Measurements from ENCODE around the gene TNNC1.

Gene TNNC1

DNA sequence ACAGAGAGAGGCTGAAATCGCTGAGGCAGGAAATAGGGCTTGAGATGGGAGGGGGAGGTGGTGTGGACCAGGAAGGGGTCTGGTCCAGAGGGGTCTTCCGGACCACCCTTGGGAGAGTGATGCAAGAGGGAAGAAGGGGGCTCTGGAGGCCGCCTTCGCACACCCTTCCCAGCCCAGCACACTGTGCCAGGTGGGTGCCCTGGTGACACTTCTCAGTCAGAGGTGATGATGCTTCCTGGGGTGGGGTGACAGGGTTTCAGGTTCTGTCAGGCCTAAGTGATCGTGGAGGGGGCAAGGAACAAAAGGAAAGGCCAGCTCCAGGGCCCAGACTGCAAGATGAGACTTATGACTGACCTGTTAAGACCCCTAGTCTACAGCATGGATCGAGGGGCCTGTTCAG is 21.6 kb downstream of the TNNC1 start:
- DNase-seq (ENCODE audit: low read depth in 2 of 2): no peak

DNA sequence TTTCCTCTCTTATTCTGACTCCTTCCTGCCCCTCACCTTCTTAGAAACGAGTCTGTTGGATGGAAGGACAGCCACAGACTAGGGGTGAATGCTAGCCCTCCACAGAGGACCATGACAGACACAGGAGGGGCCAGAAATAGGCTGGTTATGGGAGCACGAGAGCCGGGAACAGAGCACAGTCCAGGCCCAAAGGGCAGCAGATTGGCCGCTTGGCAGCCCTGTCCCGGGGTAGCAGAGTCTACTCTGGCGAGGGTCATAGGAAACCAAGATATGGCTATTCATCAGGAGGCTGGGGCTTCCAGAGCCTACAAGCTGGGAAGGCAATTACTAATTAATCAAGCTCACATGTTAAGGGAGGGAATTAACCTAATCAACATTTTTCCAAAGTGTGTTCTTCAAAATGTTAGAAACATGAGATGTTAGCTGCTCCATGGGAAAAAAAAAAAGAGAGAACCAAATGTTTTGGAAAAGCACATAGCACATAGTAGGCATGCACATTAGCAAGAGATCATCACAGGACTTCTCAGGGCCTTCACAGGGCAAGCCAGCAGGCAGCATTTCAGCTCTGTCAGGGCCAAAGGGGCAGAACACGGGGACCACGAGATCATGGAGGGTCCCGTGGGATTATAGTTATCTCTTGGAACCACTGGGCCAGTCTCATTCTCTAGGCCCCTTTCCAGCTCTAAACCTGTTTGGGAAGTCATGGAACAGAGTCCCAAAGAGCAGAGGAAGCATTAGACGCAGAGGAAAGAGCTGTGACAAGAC is 22.2 kb downstream of the TNNC1 start:
- no peak for DNase-seq (ENCODE audit: low read depth in 2 of 2)

DNA sequence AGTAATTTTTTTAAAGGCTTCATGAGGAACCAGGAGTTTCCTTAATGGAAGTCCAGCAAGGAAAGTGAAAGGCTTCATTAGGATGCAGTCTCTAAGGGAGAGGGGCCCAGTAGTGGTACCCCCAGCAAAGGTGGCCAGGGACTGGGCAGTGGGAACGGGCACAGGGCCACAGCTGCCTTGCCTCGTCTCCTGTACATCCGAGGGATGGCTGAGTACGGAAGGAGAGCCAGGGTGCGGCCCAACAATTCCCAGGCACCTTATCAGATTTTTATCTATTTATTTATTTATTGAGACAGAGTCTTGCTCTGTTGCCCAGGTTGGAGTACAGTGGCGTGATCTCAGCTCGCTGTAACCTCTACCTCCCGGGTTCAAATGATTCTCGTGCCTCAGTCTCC is 23.4 kb downstream of the TNNC1 start:
- DNase-seq (ENCODE audit: low read depth in 2 of 2): no peak

DNA sequence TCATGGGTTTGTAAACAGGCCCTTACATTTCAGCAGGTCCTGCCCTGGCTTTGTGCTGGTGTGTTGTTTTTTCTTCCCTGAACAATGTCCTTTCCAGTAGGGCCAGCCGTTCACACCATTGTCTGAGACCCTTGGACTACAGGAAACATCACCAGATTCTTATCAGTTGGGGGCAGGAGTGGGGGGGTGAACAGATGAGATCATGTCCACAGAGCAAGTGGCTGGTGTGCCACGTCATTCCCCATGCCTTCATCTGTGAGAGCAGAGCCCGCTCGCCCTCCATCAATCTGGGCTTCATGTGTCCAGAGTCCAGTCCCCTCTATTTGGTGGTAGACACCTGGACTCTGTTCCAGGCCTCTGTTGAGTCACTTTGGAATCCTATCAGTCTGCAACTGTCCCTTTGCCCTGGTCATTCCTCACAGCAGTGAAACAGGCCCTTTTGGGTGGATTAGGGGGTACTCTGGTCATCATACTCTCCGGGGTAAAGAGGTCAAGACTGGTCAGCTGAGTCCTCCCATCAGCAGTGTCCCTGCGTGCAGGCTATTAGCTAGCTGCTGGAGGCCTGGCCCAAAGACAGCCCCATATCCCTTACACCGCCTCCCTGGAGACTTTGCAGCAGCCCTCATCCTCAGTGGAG is 23.9 kb downstream of the TNNC1 start:
- no peak for DNase-seq (ENCODE audit: low read depth in 2 of 2)

DNA sequence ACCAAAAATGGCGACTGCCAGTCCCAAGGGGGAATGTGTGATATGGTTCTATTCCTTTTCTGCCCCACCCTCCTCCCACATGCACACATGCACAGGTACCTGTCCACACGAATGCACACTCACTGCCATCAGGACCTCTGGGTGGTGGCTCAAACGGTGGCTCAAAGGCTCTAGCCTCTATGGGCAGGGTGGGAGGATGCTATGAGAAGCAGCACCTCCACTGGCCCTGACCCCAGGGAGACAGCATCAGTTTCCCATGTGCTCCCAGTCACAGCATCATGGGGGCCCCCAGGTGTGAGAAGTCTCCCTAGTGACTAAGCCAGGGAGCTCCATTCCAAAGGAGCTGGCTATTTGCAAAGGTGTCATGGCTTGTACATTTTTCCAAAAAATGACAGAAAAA is 24.8 kb downstream of the TNNC1 start:
- DNase-seq (ENCODE audit: low read depth in 2 of 2): no peak

DNA sequence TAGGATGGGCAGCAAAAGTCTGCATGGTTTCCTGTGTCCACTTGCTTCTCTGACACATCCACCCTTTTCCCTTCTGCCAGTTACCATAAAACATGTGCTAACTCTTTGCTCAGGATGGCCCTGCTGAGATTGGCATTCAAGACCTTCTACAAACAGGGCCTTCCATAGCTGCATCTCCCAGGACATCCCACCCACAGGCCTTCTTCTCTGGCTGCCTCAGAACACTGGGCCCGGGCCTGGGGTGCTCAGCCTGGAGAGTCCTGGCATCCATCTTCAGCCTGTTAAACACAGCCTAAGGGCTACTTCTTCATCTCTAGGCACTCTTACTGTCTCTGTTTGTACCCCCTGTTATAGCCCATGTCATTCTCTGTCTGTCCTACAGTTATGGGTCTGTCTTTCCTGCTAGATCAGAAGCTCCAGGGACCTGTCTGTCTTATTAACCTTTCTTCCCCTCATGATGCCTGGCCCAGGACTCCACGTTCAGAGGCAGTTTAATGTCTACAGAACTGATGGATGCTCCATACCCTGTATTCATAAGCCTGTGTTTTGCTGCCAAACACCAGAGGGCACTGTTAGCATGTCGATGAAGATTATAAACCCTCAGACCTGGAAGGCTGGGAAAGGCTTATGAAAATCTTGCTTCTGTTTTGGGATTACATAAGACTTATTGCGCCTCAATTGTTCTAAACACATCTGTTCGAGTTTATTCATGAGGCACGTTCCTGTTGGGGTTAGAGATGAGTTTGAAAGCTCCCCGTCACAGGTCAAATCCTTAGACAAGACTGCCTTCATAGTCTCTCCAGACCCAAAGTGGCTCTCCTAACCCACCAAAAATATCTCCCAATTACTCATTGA is 25.5 kb downstream of the TNNC1 start:
- DNase-seq (ENCODE audit: low read depth in 2 of 2): no peak

DNA sequence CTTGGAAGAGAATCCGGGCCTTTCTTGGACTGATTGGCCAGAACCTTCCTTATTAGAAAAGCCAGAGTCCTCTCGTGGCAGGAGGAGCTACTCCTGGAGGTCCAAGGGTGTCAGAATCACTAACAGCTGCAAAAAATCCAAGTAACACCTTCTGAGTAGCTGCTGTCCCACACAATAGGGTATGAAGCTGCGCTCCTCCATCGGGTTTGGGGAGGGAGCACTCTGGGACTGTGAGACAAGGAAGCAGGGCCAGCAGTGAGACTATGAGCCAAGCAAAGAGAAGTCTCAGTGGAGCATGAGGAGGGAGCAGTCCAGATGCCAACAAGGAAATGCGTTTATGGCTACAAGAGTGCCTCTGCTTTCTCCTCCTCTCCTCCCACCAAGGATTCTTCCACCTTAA is 30.7 kb downstream of the TNNC1 start:
- no peak for DNase-seq (ENCODE audit: low read depth in 2 of 2)

DNA sequence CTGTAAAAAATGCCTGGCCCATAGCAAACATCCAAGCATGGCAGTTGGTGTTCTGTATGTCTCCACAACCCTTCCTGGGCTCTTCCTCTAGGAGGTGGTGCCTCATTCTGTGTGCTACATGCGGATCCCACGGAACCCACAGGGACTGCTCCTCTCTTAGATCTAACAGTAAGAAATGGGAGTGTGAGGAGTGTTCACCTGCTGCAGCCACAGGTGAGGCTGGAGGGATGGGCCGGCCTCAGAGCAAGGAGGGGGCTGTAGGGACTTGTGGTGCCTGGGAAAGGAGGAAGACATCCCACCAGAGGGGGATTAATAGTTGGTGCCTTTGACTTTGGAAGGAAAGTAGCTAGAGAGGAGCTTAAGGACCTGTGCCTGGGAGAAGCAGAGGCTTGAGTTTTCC is 31.2 kb downstream of the TNNC1 start:
- no peak for DNase-seq (ENCODE audit: low read depth in 2 of 2)

DNA sequence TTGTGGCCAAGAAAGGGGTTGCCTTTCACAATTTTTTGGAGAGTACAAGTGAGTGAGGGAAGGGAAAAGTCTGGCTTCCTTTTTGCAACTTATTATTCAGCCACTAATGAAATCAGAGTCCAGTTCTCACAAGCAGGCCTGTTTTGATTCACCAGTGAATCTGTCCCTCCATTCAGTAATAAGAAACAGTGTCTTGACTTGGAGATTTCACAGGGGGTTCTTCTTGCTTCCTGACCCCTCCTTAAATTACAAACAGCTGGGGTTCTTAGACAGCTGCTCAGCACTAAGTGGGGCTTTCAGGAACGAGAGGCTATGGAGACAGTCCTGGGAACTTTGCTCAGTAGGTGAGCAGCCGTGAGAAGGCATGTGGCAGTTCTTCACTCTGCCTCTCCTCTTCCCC is 33.5 kb downstream of the TNNC1 start:
- no peak for DNase-seq (ENCODE audit: low read depth in 2 of 2)

DNA sequence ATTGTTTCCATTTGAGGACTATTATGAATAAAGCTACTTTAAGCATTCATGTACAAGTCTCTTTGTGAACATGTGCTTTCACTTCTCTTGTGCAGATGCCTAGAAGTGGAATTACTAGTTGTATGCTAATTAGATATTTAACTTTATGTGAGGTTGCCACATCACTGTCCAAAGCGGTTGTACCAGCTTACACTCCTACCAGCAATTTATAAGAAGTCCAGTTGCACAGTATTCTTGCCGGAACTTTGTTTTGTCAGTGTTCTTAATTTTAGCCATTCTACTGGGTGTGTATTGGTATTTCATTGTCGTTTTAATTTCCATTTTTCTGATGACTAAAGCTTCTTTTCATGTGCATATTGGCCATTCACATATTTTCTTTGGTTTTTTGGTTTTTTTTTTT is 38.0 kb downstream of the TNNC1 start:
- DNase-seq (ENCODE audit: low read depth in 2 of 2): no peak

DNA sequence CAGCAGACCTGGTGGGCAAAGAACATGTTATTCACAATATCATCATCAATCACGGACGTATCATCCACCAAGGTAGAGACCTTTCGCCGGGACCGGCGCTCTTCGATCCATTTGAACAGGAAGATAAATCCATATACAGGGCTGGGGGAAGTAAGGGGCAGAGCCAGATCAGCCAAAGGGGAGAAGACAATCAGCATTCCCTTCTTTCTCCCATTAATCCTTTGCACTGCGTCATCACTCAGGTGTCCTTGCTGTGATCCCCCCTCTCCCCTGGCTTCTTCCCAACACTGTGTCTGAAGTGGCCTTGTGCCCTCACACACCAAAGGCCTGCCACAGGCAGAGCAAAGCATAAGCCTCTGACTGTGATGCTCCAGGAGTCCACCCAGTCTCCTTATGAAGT is 45.4 kb downstream of the TNNC1 start:
- no peak for DNase-seq (ENCODE audit: low read depth in 2 of 2)

DNA sequence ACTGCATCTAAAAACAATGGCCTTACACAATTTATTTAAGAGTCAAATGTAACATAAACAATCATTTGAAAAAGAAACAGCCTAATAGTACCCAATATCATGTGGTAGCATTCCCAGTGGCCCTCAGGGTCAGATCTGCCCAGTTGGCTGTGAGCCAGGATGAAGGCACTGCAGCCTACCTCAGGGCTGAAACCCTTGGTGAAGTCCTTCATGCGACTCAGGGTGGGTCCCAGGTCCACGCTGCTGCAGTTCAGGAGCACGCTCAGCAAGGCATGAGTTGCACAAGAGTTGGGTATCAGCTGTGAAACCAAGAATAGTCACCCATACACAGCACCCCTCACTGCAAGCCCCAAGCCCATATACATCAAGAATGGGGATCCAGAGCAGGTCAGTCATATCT is 46.1 kb downstream of the TNNC1 start:
- no peak for DNase-seq (ENCODE audit: low read depth in 2 of 2)

DNA sequence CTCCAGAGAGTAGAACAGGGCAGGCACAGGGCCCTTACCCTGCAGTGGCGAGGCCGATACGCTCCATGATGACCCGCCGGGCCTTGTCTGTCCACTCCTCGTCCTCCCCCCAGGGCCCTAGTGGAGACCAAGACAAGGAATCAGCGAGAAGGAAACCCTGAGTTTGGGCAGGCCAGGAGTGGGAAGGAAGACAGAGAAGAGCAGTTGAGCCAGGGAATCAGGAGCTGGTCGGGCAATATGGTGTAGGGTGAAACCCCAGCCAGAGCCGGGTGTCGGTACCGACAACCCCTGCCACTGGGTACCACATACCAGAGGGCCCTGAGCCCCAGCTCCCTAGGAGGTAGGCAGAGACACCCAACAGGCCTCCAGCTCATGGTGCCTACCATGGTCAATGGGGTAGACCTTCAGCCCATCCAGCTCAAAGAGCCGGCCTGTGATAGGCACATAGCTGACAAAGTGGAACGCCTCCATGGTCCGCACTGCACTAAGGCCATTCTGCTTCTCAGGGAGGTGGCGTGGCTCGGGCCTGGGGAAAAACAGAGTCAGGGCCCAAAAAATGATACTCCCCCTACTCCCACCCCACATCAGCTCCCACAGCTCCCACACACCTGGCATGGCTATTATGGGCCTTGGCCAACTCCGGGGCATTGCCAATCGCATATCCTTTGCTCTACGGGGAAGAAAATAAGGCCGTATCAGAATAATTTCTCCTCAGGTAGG is 46.9 kb downstream of the TNNC1 start:
- no peak for DNase-seq (ENCODE audit: low read depth in 2 of 2)

DNA sequence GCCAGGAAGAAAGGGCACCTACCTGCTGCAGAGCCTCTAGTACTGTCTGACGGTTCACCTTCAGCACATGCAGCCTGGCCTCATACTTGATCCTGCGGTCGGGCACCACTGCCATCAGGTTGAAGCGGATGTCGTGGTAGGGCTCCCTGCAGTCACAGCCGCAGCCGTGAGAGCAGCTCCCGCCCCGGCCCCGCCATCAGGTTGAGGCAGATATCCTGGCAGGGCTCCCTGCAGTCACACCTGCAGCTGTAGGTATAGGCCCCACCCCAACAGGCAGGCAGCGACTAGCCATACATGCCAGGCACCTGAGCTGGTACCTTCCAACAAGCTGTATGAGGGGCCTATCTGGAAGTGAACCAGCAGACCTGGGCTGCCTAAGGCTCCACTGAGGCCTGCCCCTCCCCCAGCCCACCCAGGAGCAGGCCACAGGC is 47.6 kb downstream of the TNNC1 start:
- DNase-seq (ENCODE audit: low read depth in 2 of 2): no peak

DNA sequence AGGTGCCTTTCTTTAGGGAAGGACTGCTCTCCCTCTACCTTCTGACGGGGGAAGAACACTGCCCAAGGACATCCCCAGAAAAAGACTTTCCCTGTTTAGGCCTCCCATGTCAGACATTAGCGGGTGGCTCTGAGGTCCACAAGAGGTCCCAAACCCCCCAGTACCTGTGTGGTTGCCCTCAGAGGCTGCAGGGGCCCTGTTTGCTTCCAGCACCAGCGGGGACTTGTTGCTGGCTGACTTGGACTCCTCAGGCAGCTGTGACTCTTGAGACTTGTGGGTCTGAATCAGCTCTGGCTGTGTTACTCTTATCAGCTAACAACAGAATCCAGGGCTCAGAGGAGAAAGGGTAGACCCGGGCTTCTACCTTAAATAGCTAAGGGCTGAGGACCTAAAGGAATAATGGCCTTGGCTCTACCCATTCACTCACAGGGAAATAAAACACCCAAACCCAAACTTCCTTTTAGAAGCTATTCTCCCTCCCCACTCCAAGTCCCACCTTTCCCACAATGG is 48.2 kb downstream of the TNNC1 start:
- DNase-seq (ENCODE audit: low read depth in 2 of 2): no peak

DNA sequence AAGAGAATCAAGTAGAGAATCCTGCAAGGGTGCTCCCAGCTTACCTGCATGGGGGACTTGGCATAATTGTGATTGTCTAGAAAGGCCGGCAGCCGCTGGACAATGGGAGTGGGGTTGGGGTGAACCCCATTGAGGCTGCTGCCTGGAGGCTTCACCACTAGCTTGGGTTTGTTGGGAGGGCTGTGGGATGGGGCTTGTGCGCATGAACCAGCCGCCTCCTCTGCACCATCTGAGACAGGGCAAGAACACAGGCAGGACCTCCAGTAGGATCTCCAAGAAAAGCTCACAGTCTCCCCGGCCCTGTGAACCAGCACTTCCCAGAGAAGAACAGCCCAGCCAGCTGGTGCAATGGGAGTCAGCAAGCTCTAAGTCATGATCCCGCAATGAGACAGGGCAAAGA is 48.8 kb downstream of the TNNC1 start:
- no peak for DNase-seq (ENCODE audit: low read depth in 2 of 2)

DNA sequence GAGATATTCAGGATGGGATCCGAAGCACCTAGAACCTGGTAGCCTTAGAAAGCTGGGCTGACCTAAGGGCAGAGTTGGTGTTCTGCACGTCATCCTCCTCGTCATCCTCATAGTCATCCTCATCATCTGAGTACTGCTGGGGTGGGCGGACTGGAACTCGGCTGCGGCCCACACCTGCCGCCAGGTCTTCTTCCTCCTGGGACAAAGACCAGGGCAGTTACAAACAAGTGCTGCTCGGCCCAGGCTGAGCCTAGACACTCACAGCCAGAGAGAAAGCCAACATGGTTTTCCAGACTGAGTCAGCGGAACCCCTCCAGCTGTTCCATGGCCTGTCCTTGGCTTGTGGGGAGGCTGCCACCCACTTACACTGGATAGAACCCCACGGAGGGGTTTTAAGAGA is 49.5 kb downstream of the TNNC1 start:
- no peak for DNase-seq (ENCODE audit: low read depth in 2 of 2)

DNA sequence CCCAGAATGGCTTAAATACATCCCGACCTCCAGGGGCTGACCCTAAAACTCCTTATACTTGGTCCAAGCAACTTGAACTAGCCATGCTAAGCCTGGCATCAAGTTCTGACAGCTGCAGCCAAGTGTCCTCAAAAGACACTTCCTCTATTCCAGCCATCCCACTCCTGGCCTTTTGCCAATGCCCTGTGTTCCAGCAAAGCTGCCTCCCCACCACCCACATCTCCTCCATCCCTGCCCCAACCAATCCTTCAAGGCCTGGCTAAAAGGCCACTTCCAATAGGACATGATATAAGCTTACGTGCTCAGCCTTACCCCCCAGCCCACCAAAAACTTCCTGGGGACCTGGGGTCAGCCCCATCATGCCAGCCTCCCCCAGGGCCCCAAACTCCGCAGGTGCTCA is 49.9 kb downstream of the TNNC1 start:
- no peak for DNase-seq (ENCODE audit: low read depth in 2 of 2)

DNA sequence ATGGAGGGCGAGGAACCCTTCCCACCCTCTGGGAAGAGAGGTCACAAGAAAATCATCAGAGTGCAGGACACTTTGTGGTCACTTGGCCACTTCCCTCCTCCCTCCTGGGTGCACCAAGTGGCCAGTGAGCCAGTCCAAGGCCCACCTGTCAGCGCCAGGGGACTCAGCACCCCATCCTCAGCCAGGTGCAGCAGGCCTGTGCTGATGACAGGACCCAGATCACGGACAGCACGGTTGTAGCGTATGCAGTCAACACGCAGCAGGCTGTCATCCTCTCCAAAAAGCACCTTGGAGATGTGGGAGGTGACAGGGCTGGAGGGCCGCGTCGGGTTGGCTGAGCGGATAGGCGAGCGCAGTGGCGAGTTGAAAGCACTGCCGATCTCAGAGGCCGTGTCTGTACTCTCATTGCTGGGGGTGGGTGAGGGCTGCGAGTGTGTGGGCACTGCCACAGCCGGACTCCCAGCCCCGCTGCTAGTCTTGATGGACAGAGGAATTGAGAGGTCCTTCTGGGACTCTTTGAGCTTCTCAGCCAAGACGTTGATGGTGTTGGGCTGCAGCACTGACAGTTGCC is 50.5 kb downstream of the TNNC1 start:
- DNase-seq (ENCODE audit: low read depth in 2 of 2): no peak

DNA sequence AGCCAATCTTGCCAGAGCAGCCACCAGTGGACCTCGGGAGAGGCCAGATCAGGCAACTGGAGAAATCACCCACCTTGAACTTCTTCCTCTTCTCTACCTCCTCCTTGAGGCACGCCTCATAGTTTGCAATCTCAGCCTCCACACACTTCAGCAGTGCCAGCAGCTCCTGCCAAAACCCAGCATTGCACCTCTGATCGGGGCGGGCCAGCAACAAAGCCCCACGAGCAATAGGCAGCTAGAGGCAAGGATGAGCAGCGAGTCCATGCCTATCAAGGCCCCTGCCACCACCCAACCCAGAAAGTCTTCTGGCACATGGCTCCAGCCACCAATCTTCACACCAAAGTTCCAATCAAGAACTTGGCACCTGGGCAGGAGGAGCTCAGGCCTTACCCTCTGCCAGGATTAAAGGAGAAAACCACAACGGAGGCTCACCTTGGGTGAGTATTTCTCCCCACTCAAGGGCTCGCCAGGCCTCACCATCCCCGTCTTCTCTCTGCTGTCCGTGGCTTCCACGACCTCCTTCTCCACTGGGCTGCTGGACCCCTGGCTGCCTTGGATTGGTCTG is 51.1 kb downstream of the TNNC1 start:
- no peak for DNase-seq (ENCODE audit: low read depth in 2 of 2)

DNA sequence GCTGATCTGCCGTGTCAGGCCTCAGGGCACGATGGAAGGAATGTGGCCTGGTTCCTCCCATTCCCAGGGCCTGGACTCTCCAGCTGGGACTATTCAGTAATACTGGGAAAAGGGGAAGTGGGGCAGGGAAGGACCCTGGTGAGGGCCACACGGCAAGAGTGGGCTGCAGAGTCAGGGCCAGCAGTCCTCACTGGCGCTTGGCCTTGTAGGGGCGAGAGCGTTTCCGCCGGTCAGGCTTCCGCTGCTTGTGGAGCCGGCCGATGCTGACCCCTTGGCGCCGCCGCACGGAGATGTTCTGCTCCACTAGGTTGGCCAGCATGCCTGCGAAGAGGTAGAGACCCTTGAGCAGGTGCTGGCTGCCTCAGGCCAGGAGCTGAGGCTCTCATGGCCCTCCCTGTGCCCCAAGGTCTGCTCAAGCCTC is 51.7 kb downstream of the TNNC1 start:
- no peak for DNase-seq (ENCODE audit: low read depth in 2 of 2)

All from stimulated activated CD8-positive, alpha-beta memory T cell treated with anti-CD3 and anti-CD28 coated beads, Interleukin-2, amount 100 ng/mL, for 1 hour (primary cell).